Middle frontal gyrus (tissue), 1 donor: ENCODE results near the gene ID3.
"Not testable (repeated sequence)": the region's sequence is repeated elsewhere in the genome, so short reads cannot be mapped to it uniquely, and the experiment has no call there.

Experiments
- DNase-seq: peaks from one replicate; pipeline ENCODE4 v3.0.0-alpha.2; 2015; ENCODE audit warnings: low spot score; ENCODE audit errors: extremely low spot score

Gene ID3

GRCh38 chr1:23553231-23554126 lies 5.8 kb downstream of the ID3 start:
- DNase-seq: no peak

GRCh38 chr1:23551849-23552248 lies 7.5 kb downstream of the ID3 start:
- no peak for DNase-seq

GRCh38 chr1:23548704-23549143 lies 10.6 kb downstream of the ID3 start:
- DNase-seq: no peak

- no peak for DNase-seq
Observed at GRCh38 chr1:23546897-23547584, 12.3 kb downstream of the ID3 start.

- no peak for DNase-seq
Observed at GRCh38 chr1:23545851-23546250, 13.4 kb downstream of the ID3 start.

- DNase-seq: no peak
Observed at GRCh38 chr1:23544444-23545389, 14.6 kb downstream of the ID3 start.

GRCh38 chr1:23543707-23544443 lies 15.4 kb downstream of the ID3 start:
- DNase-seq: no peak

GRCh38 chr1:23542940-23543339 lies 16.4 kb downstream of the ID3 start:
- DNase-seq: not testable (repeated sequence)

- peak; percentile 82 for DNase-seq
Observed at GRCh38 chr1:23539698-23540266, 19.5 kb downstream of the ID3 start.

GRCh38 chr1:23537296-23537973 lies 21.9 kb downstream of the ID3 start:
- no peak for DNase-seq

- no peak for DNase-seq
Observed at GRCh38 chr1:23533246-23534023, 25.9 kb downstream of the ID3 start.

- DNase-seq: no peak
Observed at GRCh38 chr1:23531562-23532094, 27.7 kb downstream of the ID3 start.

GRCh38 chr1:23530747-23531561 lies 28.3 kb downstream of the ID3 start, which contains the start of gene E2F2:
E2F2 (minus strand) TSS chr1:23531233; CDS start chr1:23530793, 440 bp downstream.
- DNase-seq: peak; percentile 75

- DNase-seq: no peak
Observed at GRCh38 chr1:23530087-23530746, 29.1 kb downstream of the ID3 start.

GRCh38 chr1:23529146-23530086 lies 29.9 kb downstream of the ID3 start:
- DNase-seq: no peak
